HG02610 (cell line): Measurements from ENCODE around the gene ANKS1B.
"Not testable (repeated sequence)": the region's sequence is repeated elsewhere in the genome, so short reads cannot be mapped to it uniquely, and the experiment has no call there.

Source experiments
- ATAC-seq: cut with Tn5 transposase; IDR thresholded peaks from one replicate; pipeline ENCODE4 v1.9.1; 2021; ENCODE audit warnings: mild to moderate bottlenecking, moderate library complexity; ENCODE audit not compliant: unreplicated experiment

ANKS1B gene

GRCh38 chr12:99767809-99768208 lies 216.9 kb downstream of the ANKS1B start:
- ATAC-seq: no peak

GRCh38 chr12:99766408-99766807 lies 218.3 kb downstream of the ANKS1B start:
- ATAC-seq: no peak

GRCh38 chr12:99765469-99766114 lies 219.1 kb downstream of the ANKS1B start:
- ATAC-seq: no peak

- no peak for ATAC-seq
These were observed 225.3 kb downstream of the ANKS1B start for GRCh38 chr12:99759444-99759843.

- no peak for ATAC-seq
These were observed 225.7 kb downstream of the ANKS1B start for GRCh38 chr12:99758997-99759396.

GRCh38 chr12:99752740-99753139 lies 232.0 kb downstream of the ANKS1B start:
- no peak for ATAC-seq

- ATAC-seq: no peak
These were observed 238.2 kb downstream of the ANKS1B start for GRCh38 chr12:99746538-99746937.

- ATAC-seq: no peak
These were observed 238.8 kb downstream of the ANKS1B start for GRCh38 chr12:99745895-99746294.

GRCh38 chr12:99745121-99745520 lies 239.6 kb downstream of the ANKS1B start:
- ATAC-seq: no peak

GRCh38 chr12:99736760-99737269 lies 247.9 kb downstream of the ANKS1B start:
- no peak for ATAC-seq

GRCh38 chr12:99732131-99732530 lies 252.6 kb downstream of the ANKS1B start:
- no peak for ATAC-seq

- ATAC-seq: no peak
These were observed 261.8 kb downstream of the ANKS1B start for GRCh38 chr12:99722690-99723486.

GRCh38 chr12:99721715-99722275 lies 262.9 kb downstream of the ANKS1B start:
- ATAC-seq: no peak

GRCh38 chr12:99720083-99720465 lies 264.7 kb downstream of the ANKS1B start:
- not testable (repeated sequence) for ATAC-seq

- ATAC-seq: not testable (repeated sequence)
These were observed 265.2 kb downstream of the ANKS1B start for GRCh38 chr12:99719411-99720082.

GRCh38 chr12:99715841-99716510 lies 268.8 kb downstream of the ANKS1B start:
- not testable (repeated sequence) for ATAC-seq

- not testable (repeated sequence) for ATAC-seq
These were observed 269.8 kb downstream of the ANKS1B start for GRCh38 chr12:99714921-99715320.

- ATAC-seq: no peak
These were observed 270.7 kb downstream of the ANKS1B start for GRCh38 chr12:99713946-99714520.

- no peak for ATAC-seq
These were observed 272.5 kb downstream of the ANKS1B start for GRCh38 chr12:99712281-99712680.

- ATAC-seq: no peak
These were observed 273.5 kb downstream of the ANKS1B start for GRCh38 chr12:99711246-99711645.
